GM18951 (cell line): Measurements from ENCODE around the gene OR10G8.

ENCODE experiments used
- POLR2A ChIP-seq: IDR thresholded peaks from 4 replicates; pipeline ENCODE4 v1.6.1; 2011; ENCODE audit warnings: mild to moderate bottlenecking; ENCODE audit not compliant: insufficient read length, insufficient read depth; ENCODE audit errors: extremely low read depth
- in situ Hi-C: fragments of 300-500 bp; cut with MboI; formaldehyde crosslinking; loops from one replicate; pipeline ENCODE4 v1.12.0; 2022; ENCODE audit warnings: low sequenced_read_pairs, mixed read lengths, inconsistent platforms; ENCODE audit not compliant: unreplicated experiment

The OR10G8 gene

DNA sequence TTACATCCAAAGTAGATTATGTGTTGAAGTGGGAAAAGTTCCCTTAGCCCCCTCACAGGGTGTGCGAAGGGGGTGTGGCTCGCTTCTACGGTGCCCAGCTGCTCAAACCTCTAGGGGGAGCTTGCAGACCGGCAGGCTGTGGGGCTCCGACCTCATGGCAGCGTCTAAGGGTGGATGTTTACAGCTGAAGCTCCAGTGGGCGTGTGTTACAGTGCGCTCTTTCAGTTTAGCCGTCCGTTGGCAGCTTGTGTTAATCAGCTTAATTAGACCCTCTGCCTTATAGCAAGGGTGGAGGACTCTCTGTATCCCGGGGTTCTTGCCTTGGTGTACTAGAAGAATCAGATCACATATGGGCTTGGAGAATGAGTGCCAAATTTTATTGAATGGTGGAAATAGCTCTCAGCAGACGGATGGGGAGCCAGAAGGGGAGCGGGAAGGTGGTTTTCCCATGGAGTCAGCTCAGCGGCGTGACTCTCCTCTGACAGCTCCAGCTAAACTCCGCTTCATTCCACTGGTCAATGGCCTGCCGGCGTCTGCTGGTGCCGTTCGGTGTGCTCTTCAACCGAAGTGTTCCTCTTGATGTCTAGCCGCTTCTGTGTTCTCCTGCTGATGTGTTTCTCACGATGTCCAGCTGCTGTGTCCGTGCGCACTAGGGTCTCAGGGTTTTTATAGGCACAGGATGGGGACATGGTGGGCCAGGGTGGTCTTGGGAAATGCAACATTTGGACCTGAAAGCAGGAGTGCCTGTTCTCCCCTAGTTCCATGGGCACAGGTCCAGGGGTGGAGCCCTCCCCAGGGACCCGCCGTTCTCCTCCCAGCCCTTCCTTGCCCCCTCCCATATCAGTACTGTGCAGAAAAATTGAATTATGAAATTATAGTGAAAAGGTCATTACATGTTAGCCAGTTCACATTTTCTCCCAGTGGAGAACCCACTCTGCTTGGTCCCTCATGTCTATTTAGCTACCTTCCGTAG, 43.1 kb downstream of the OR10G8 start:
- in situ Hi-C loops, result no loop called here
- no peak for TF ChIP-seq POLR2A

DNA sequence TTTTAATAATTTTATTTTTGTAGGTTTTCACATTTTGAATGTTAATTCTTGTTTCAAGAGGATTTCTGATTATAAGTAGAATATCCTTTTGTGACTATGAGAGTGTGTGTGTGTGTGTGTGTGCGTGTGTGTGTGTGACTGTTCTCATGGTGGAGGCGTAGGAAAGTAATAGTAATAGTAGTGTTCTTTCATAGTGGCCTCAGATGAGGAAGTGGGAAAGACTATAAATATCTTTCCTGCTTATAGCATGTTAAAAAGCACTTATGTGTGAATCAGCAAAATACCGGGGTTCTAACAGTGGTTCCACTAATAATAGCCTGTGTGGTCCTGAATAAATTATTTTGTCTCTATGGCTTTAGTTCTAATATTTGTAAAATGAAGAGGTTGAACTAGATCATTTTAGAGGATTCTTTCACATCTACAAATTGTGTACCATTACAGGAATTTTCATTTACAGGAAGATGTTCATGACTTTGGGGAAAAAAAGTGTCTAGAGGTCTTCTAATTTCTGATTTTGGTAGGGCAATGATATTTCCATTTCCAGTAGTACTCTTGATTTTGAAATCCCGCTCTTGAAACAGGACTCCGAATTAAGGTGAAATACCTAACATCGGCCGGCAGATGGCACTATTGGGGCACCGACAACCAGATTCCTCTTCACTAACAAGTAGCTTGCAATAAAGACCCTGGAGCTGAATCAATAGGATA, 44.5 kb downstream of the OR10G8 start:
- in situ Hi-C loops, result no loop called here

DNA sequence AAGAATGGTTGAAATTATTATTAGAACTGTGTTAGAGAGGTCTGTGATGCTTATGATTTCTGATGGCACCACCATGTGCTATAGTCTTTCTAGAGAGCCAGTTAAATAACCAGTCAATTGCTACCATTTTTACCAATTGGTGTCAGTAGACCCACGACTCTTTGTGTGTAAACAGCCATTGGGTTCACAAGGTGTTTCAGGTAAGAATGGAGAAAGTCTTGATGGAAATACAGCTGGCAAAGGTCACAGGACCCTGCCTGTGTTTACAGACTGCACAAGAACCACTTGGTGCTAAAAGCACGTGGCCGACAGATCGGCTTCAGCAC, 45.0 kb downstream of the OR10G8 start:
- in situ Hi-C loops, result no loop called here
- TF ChIP-seq POLR2A, result no peak

More for the DNA sequence above, 44.5 kb downstream of the OR10G8 start:
- TF ChIP-seq POLR2A, result no peak

DNA sequence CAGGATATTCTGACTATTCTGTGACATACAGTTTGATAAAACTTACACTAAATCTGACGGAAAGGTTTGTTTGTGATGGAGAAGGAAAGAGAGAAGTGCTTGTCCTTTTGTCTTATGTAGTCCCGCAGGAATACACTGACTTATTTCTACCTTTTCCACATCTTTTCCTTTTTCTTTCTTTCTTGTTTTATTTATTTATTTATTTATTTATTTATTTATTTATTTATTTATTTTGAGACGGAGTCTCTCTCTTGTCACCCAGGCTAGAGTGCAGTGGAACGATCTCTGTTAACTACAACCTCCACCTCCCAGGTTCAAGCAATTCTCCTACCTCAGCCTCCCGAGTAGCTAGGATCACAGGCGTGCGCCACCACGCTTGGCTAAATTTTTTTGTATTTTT, 45.5 kb downstream of the OR10G8 start:
- in situ Hi-C loops, result no loop called here
- no peak for TF ChIP-seq POLR2A

GRCh38 chr11:124074554-124074953, 48.0 kb downstream of the OR10G8 start:
- in situ Hi-C loops, result no loop called here
- TF ChIP-seq POLR2A, result no peak

GRCh38 chr11:124075492-124075840, 48.9 kb downstream of the OR10G8 start:
- in situ Hi-C loops, result no loop called here
- no peak for TF ChIP-seq POLR2A

DNA sequence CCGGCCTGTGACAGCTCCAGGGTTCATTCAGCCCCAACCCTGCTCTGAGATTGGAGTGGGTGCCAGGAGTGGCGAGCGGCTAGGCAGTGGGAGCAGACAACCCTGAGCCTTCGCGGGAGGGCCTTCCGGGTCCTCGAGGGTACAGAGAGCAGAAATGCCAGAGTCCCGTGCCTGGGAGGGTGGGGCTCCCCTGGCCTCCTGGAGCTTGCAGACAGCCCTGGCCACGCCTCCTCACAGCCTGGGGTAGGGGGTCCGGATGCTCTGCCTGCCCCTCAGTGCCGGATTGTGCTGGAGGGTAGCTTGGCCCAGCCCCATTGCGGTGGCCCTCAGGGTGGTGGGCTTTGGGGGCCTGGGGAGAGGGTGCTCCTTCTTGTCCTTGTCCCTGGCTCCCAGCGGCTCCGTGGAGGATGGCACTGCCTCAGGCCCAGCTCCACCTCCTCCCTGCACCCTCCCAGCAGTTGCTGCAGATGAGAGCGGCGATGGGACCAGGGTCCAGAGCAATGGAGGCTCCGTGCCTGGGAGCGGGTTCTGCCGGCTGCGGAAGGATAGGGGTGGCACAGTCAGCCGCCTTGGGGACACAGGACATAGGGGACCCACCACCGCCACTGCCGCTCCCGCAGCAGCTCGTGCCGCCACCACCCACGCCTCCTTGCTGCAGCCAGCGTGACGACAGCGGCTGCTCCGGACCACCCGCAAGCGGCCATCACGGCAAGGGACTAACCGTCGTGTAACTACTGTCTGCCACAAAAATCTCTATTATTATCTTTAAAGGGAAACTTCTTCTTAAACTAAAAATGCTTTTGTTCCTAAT, 49.4 kb downstream of the OR10G8 start:
- no peak for TF ChIP-seq POLR2A
- in situ Hi-C loops, result no loop called here

- TF ChIP-seq POLR2A, result no peak
- in situ Hi-C loops, result no loop called here
These were observed 50.7 kb downstream of the OR10G8 start for GRCh38 chr11:124077266-124077665.

- TF ChIP-seq POLR2A, result no peak
- in situ Hi-C loops, result no loop called here
These were observed 52.0 kb downstream of the OR10G8 start for GRCh38 chr11:124078591-124078990.

DNA sequence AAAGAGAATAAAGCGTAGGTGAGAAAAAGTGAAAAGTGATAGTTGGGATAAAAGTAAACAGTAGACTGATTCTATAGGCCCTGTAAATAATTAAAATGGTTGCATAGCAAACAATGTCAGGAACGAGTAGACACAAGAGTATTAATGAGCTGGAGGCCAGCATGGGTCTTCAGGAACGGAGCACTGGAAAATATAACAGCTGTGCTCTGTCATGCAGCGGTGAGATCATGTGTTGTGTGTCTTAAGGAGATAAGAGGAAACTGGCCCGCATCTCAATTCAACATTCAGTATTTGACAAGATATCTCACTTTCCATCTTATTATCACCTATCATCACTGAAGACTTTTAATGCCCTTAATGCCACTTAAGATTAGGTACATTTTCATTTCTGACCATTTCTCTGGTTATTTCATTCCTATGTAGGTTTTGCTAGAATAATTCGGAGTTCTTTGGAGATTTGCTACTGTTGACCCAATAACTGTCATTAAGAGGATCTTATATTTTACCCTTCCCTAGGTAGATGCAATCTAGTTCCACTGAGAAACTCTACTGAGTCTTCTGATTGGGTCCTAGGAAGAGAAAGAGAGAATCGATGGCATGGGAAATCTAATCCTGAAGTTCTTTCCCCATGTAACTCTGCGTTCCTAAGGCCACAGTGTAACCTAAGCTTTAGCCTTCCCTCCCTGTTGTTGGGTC, 53.2 kb downstream of the OR10G8 start:
- no peak for TF ChIP-seq POLR2A
- in situ Hi-C loops, result no loop called here
